Measurements from ENCODE around the gene HP1BP3. TPM values are rescaled to one million over a fixed set of nuclear protein-coding genes. Genes with fewer than 3 reads are reported as not detected.

HP1BP3 gene
- total and polyA plus RNA-seq, 7 donors, result 54.6 to 269 (median 158) TPM

- Histone ChIP-seq H3K36me3 (no peaks in the 10 kb centered on the region), H3K4me1 (peaks cover 0 to 33% (median 27%) of the 10 kb centered on the region in 4 donors), H3K4me3 (peak overlapping the region; percentile 28 to 62 (median 56)), H3K9me3 (peaks cover 0 to 3% (median 0%) of the 10 kb centered on the region in 4 donors), H3K27me3 (no peaks in the 10 kb centered on the region), H3K27ac (peak overlapping the region; percentile 80 to 92 (median 88))
- TF ChIP-seq CTCF (IDR thresholded peaks at IDR 0.05) (peak; percentile 83 to 98 (median 94)), POLR2A (IDR thresholded peaks at IDR 0.05) (no peak), EP300 (IDR thresholded peaks at IDR 0.05) (no peak), POLR2AphosphoS5 (IDR thresholded peaks at IDR 0.05) (peak in 2 of 4 donors; percentile 29 to 61)
- intact Hi-C loops (cut with DNase I), result loop anchor here (1.0 to 5.0 kb wide), 4 partner anchors 37 to 499 kb away; partner anchors contain the start of genes EIF4G3 and HP1BP3
- DNase-seq, result peak; percentile 96
- WGBS, 2 donors, result 2 to 3% methylated on average over 46 of the region's 46 CpGs
Measured at GRCh38 chr1:20696397-20697333, 90.4 kb downstream of the HP1BP3 start.

GRCh38 chr1:20695515-20695914, 91.6 kb downstream of the HP1BP3 start:
- intact Hi-C loops (cut with DNase I), result loop anchor here (5.0 kb wide), 2 partner anchors 92 to 482 kb away; partner anchors contain the start of genes EIF4G3 and HP1BP3
- WGBS, 2 donors, result 82 to 87% methylated on average over 10 of the region's 10 CpGs
- DNase-seq, result no peak
- H3K27ac ChIP-seq, result no peak overlapping the region
- H3K27me3 ChIP-seq, result no peaks in the 10 kb centered on the region
- no peaks in the 10 kb centered on the region for H3K36me3 ChIP-seq
- peaks cover 0 to 3% (median 0%) of the 10 kb centered on the region in 4 donors for H3K9me3 ChIP-seq
- H3K4me3 ChIP-seq, result no peak overlapping the region
- H3K4me1 ChIP-seq, result peaks cover 0 to 33% (median 27%) of the 10 kb centered on the region in 4 donors
- TF ChIP-seq POLR2A (IDR thresholded peaks at IDR 0.05) (no peak), EP300 (IDR thresholded peaks at IDR 0.05) (no peak), POLR2AphosphoS5 (IDR thresholded peaks at IDR 0.05) (no peak), CTCF (IDR thresholded peaks at IDR 0.05) (no peak)

- TF ChIP-seq CTCF (IDR thresholded peaks at IDR 0.05), result no peak
- TF ChIP-seq POLR2AphosphoS5 (IDR thresholded peaks at IDR 0.05), result no peak
- TF ChIP-seq POLR2A (IDR thresholded peaks at IDR 0.05), result no peak
- TF ChIP-seq EP300 (IDR thresholded peaks at IDR 0.05), result no peak
- H3K4me3 ChIP-seq, result no peak overlapping the region
- intact Hi-C loops (cut with DNase I), result no loop called here
- H3K36me3 ChIP-seq, result no peaks in the 10 kb centered on the region
- WGBS, 2 donors, result 79 to 86% methylated on average over 2 of the region's 2 CpGs
- H3K27ac ChIP-seq, result no peak overlapping the region
- H3K9me3 ChIP-seq, result peaks cover 0 to 3% (median 0%) of the 10 kb centered on the region in 4 donors
- peaks cover 0 to 26% (median 21%) of the 10 kb centered on the region in 4 donors for H3K4me1 ChIP-seq
- no peak for DNase-seq
- no peaks in the 10 kb centered on the region for H3K27me3 ChIP-seq
Measured at GRCh38 chr1:20693623-20694022, 93.5 kb downstream of the HP1BP3 start.

Other genes starting within 250 kb of the HP1BP3 start
- gene FAM43B, start 234.7 kb downstream of the HP1BP3 start, total RNA-seq, result 1 to 10 TPM in 3 of 4 donors, under 1 TPM in 1; 0.81 to 1.7 (median 1.5) TPM
- gene FAM43B, start 234.7 kb downstream of the HP1BP3 start, polyA plus RNA-seq, result under 1 TPM in 2 of 3 donors, not detected in 1; 0.23 to 0.29 TPM
- 1 to 10 TPM; 1.3 to 4.3 (median 2.5) TPM for gene CDA, start 198.2 kb downstream of the HP1BP3 start, total RNA-seq
- 100 to 1,000 TPM in 1 of 3 donors, 10 to 100 TPM in 2; 61.6 to 272 (median 82.9) TPM for gene CDA, start 198.2 kb downstream of the HP1BP3 start, polyA plus RNA-seq
- gene PINK1, start 153.8 kb downstream of the HP1BP3 start, total RNA-seq, result 100 to 1,000 TPM; 137 to 179 (median 161) TPM
- 100 to 1,000 TPM in 2 of 3 donors, 10 to 100 TPM in 1; 60.1 to 149 (median 144) TPM for gene PINK1, start 153.8 kb downstream of the HP1BP3 start, polyA plus RNA-seq
- 10 to 100 TPM; 87.8 to 98.9 (median 91.1) TPM for gene DDOST, start 125.9 kb downstream of the HP1BP3 start, total RNA-seq
- 100 to 1,000 TPM in 1 of 3 donors, 10 to 100 TPM in 2; 61.3 to 243 (median 77.0) TPM for gene DDOST, start 125.9 kb downstream of the HP1BP3 start, polyA plus RNA-seq
- gene KIF17, start 69.3 kb downstream of the HP1BP3 start, total RNA-seq, result 1 to 10 TPM in 3 of 4 donors, under 1 TPM in 1; 0.54 to 2.2 (median 1.5) TPM
- 1 to 10 TPM in 2 of 3 donors, under 1 TPM in 1; 0.69 to 2.4 (median 1.3) TPM for gene KIF17, start 69.3 kb downstream of the HP1BP3 start, polyA plus RNA-seq
- under 1 TPM in 3 of 4 donors, not detected in 1; 0.14 to 0.55 (median 0.36) TPM for gene SH2D5, start 54.6 kb downstream of the HP1BP3 start, total RNA-seq
- under 1 TPM in 2 of 3 donors, not detected in 1; under 0.01 to 0.09 TPM for gene SH2D5, start 54.6 kb downstream of the HP1BP3 start, polyA plus RNA-seq

All from sigmoid colon (tissue), 7 donors.